C4-2B (cell line): ENCODE data around the gene ERC2.

ENCODE experiments used
- H3K27ac ChIP-seq: fragments of 450-650 bp; 2 replicates; pipeline ENCODE4 v1.5.1; 2017
- ZFX ChIP-seq: fragments of 450-650 bp; IDR thresholded peaks from 2 replicates; pipeline ENCODE4 v1.6.1; 2017
- TF ChIP-seq, protein P1 (sequence below): fragments of 450-650 bp; conservative IDR thresholded peaks from 2 replicates; pipeline ENCODE4 v1.5.1; 2017; ENCODE audit warnings: mild to moderate bottlenecking

ERC2 gene

GRCh38 chr3:55526332-55527030 lies 941.8 kb downstream of the ERC2 start:
- TF ChIP-seq, protein P1, sequence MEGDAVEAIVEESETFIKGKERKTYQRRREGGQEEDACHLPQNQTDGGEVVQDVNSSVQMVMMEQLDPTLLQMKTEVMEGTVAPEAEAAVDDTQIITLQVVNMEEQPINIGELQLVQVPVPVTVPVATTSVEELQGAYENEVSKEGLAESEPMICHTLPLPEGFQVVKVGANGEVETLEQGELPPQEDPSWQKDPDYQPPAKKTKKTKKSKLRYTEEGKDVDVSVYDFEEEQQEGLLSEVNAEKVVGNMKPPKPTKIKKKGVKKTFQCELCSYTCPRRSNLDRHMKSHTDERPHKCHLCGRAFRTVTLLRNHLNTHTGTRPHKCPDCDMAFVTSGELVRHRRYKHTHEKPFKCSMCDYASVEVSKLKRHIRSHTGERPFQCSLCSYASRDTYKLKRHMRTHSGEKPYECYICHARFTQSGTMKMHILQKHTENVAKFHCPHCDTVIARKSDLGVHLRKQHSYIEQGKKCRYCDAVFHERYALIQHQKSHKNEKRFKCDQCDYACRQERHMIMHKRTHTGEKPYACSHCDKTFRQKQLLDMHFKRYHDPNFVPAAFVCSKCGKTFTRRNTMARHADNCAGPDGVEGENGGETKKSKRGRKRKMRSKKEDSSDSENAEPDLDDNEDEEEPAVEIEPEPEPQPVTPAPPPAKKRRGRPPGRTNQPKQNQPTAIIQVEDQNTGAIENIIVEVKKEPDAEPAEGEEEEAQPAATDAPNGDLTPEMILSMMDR: no peak
- no peak for TF ChIP-seq ZFX
- H3K27ac ChIP-seq: peak overlapping the region; percentile 67

- H3K27ac ChIP-seq: peak overlapping the region; percentile 11
- TF ChIP-seq, protein P1: no peak
- no peak for TF ChIP-seq ZFX
Measured at GRCh38 chr3:55525436-55525835, 942.8 kb downstream of the ERC2 start.

- no peak overlapping the region for H3K27ac ChIP-seq
- no peak for TF ChIP-seq ZFX
- TF ChIP-seq, protein P1: no peak
Measured at GRCh38 chr3:55524565-55525244, 943.6 kb downstream of the ERC2 start.

DNA sequence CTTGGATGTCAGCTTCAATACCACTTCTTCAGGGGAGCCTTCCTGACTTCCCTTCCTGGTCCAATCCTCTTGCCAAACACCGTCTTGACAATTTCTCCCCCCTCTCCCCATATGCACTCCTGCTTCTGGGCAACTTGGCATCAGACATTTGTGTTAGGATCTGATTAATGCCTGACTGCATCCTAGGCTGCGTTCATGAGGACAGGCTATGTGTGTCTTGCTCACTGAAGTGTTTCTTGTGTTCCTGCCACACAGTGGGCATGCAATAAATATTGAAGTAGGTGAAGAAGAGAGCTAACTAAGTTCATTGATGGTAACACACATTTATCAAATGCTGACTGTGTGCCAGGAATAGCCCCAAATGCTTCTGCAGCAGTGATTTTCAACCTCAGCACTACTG lies 944.8 kb downstream of the ERC2 start:
- TF ChIP-seq, protein P1: no peak
- TF ChIP-seq ZFX: no peak
- no peak overlapping the region for H3K27ac ChIP-seq

DNA sequence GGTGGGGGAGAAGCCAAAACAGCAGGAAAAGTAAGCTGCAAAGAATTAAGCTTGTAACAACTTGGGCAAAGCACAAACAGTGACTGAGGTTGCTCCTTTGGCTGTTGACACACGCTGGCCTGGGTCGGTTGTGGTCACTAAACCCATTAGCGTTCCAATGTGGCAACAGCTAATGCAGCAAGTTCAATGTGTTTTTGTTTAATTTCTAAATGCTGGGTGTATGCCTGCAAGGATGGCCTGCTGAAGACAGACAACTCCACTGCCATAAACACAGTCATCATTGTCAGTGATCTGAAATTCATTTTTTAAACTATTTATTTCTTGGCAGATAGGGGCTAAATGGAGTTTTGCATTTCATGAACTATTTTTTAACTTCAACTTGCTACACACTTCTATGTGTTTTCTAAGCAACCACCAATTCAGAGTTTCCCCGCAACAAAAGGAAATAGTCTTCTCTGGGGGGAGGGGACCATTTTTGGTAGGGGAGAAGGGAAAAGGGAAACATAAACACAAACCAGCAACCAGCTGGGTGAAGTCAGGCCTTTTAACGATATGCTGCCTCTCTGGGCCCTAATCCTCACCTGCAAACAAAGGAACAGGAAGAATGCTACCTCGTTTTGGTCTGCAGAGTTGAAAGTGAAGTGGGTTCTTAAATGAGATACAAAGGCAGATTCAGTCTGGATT lies 946.4 kb downstream of the ERC2 start:
- H3K27ac ChIP-seq: no peak overlapping the region
- no peak for TF ChIP-seq ZFX
- TF ChIP-seq, protein P1: no peak

- H3K27ac ChIP-seq: no peak overlapping the region
- TF ChIP-seq ZFX: no peak
- TF ChIP-seq, protein P1: no peak
Measured at GRCh38 chr3:55521064-55521737, 947.1 kb downstream of the ERC2 start.

DNA sequence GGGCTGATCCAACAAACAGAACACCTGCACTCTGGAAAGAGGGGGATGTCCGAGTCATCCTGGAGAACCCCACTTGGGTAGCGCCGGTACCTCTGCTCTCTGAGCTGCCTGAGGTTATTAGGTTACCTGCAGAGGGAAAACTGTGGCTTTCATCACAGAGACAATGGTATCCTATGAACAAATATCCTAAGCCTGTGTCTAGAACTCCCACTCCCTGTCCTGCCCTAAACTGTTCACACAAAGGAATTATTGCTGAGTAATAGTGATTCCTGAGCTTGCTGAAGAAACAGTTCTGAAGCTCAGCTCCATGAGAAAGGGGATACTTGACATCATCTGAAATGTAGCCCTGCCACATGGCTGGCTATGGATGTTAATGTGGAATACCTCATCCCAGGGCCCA lies 949.2 kb downstream of the ERC2 start:
- TF ChIP-seq ZFX: no peak
- TF ChIP-seq, protein P1: no peak
- no peak overlapping the region for H3K27ac ChIP-seq
